Measurements from ENCODE around the gene IP6K1.
"Not testable (repeated sequence)": the region's sequence is repeated elsewhere in the genome, so short reads cannot be mapped to it uniquely, and the experiment has no call there.

IP6K1 gene

GRCh38 chr3:49705390-49705960 lies 80.9 kb downstream of the IP6K1 start:
- no peak for DNase-seq

GRCh38 chr3:49704629-49705028 lies 81.7 kb downstream of the IP6K1 start:
- DNase-seq: no peak

GRCh38 chr3:49703956-49704355 lies 82.4 kb downstream of the IP6K1 start:
- DNase-seq: no peak

GRCh38 chr3:49703443-49703927 lies 82.9 kb downstream of the IP6K1 start:
- DNase-seq: no peak

GRCh38 chr3:49702672-49703071 lies 83.7 kb downstream of the IP6K1 start:
- DNase-seq: no peak

- DNase-seq: no peak
These were observed 84.8 kb downstream of the IP6K1 start for GRCh38 chr3:49701388-49702077.

GRCh38 chr3:49700453-49701128 lies 85.8 kb downstream of the IP6K1 start:
- DNase-seq: no peak

- DNase-seq: no peak
These were observed 86.3 kb downstream of the IP6K1 start for GRCh38 chr3:49700014-49700413.

GRCh38 chr3:49699281-49699979 lies 86.9 kb downstream of the IP6K1 start:
- DNase-seq: no peak

- DNase-seq: not testable (repeated sequence)
These were observed 90.9 kb downstream of the IP6K1 start for GRCh38 chr3:49695350-49696015.

GRCh38 chr3:49694409-49695070 lies 91.8 kb downstream of the IP6K1 start:
- not testable (repeated sequence) for DNase-seq

- not testable (repeated sequence) for DNase-seq
These were observed 94.9 kb downstream of the IP6K1 start for GRCh38 chr3:49691481-49691880.

GRCh38 chr3:49690856-49691255 lies 95.5 kb downstream of the IP6K1 start:
- not testable (repeated sequence) for DNase-seq

- DNase-seq: not testable (repeated sequence)
These were observed 96.3 kb downstream of the IP6K1 start for GRCh38 chr3:49689908-49690624.

GRCh38 chr3:49689046-49689907 lies 97.1 kb downstream of the IP6K1 start, which contains the start of the genes MST1 and RNF123:
TSS of gene MST1 (minus strand) at chr3:49689474. CDS start at chr3:49688691, 783 bp downstream.
TSS of gene RNF123 (plus strand) at chr3:49689557. CDS start at chr3:49691166, 1,609 bp downstream.
- DNase-seq: no peak

GRCh38 chr3:49688338-49689045 lies 97.8 kb downstream of the IP6K1 start:
- DNase-seq: not testable (repeated sequence)

GRCh38 chr3:49687424-49687795 lies 98.9 kb downstream of the IP6K1 start:
- DNase-seq: not testable (repeated sequence)

- DNase-seq: not testable (repeated sequence)
These were observed 99.4 kb downstream of the IP6K1 start for GRCh38 chr3:49686769-49687423.

- not testable (repeated sequence) for DNase-seq
These were observed 100.0 kb downstream of the IP6K1 start for GRCh38 chr3:49686346-49686745.

All from NCI-H524 treated with DMSO at 0.1 percent for 48 hours (cell line).